HepG2 (cell line): ENCODE results near the gene CDR2L. TPM values are rescaled to one million over a fixed set of nuclear protein-coding genes. Genes with fewer than 3 reads are reported as not detected.

Source experiments
- BRCA1 ChIP-seq: sonication (generic); formaldehyde crosslinking; IDR thresholded peaks from 2 replicates; pipeline ENCODE4 v1.4.0; 2020; ENCODE audit warnings: missing genetic modification reagents
- GABPB1 ChIP-seq: IDR thresholded peaks from 2 replicates; pipeline ENCODE4 v1.6.1; 2016; ENCODE audit warnings: mild to moderate bottlenecking, missing genetic modification reagents, moderate library complexity, missing compliant biosample characterization
- HOXA7 ChIP-seq: sonication (generic); formaldehyde crosslinking; IDR thresholded peaks from 2 replicates; pipeline ENCODE4 v1.8.1; 2022; ENCODE audit warnings: mild to moderate bottlenecking, missing genetic modification reagents, moderate library complexity
- RFX5 ChIP-seq: IDR thresholded peaks from 2 replicates; pipeline ENCODE4 v1.6.1; 2011; ENCODE audit warnings: low read depth, low read length, improper control_type of control experiment
- SP2 ChIP-seq: sonication (generic); formaldehyde crosslinking; IDR thresholded peaks from 2 replicates; pipeline ENCODE4 v1.5.1; 2020; ENCODE audit warnings: mild to moderate bottlenecking, missing genetic modification reagents
- SP5 ChIP-seq: IDR thresholded peaks from 2 replicates; pipeline ENCODE4 v1.6.1; 2016; ENCODE audit warnings: low read depth, borderline replicate concordance
- ZNF263 ChIP-seq: sonication (generic); formaldehyde crosslinking; IDR thresholded peaks from 2 replicates; pipeline ENCODE4 v1.4.0; 2020; ENCODE audit warnings: missing genetic modification reagents
- ZNF768 ChIP-seq: sonication (generic); formaldehyde crosslinking; IDR thresholded peaks from 2 replicates; pipeline ENCODE4 v1.4.0; 2020; ENCODE audit warnings: missing genetic modification reagents
- ZNF777 ChIP-seq: sonication (generic); formaldehyde crosslinking; IDR thresholded peaks from 2 replicates; pipeline ENCODE4 v1.4.0; 2020; ENCODE audit warnings: missing genetic modification reagents
- polyA plus RNA-seq, 8 experiments: library from polyadenylated mRNA; depleted of rRNA in 3 of 8; stranded (reverse) in 7 of 8; unstranded in 1 of 8; fragments of >200 nt; fragmentation: Illumina TruSeq in 4 of 8; extraction: Trizol in 4 of 8; gene quantifications; 2 replicates each; pipeline versions ENCODE4 v1.2.1 to v1.2.3, GENCODE V29; 2011 to 2016; ENCODE audit warnings: low read depth in 4 of 8, missing spikeins in 1 of 8, mixed read lengths in 1 of 8; ENCODE audit not compliant: insufficient read depth in 1 of 8
- total RNA-seq, 5 experiments: library from RNA; depleted of rRNA; stranded (reverse); fragments of >200 nt; fragmentation: Illumina TruSeq; extraction: Trizol; gene quantifications; 2 replicates each; pipeline ENCODE4 v1.2.3, GENCODE V29; 2016; ENCODE audit warnings: low read depth in 1 of 5
- TF ChIP-seq, protein P1 (sequence below): sonication (generic); formaldehyde crosslinking; conservative IDR thresholded peaks from 2 replicates; pipeline ENCODE4 v1.8.0; 2022; ENCODE audit warnings: missing genetic modification reagents
- TF ChIP-seq, protein P2 (sequence below): sonication (generic); formaldehyde crosslinking; IDR thresholded peaks from 2 replicates; pipeline ENCODE4 v1.8.0; 2022; ENCODE audit warnings: low read depth, missing genetic modification reagents
- TF ChIP-seq, protein P3 (sequence below): sonication (generic); formaldehyde crosslinking; IDR thresholded peaks from 2 replicates; pipeline ENCODE4 v1.4.0; 2020; ENCODE audit warnings: missing genetic modification reagents
- TF ChIP-seq, protein P4 (sequence below): sonication (generic); formaldehyde crosslinking; IDR thresholded peaks from 2 replicates; pipeline ENCODE4 v1.4.0; 2020; ENCODE audit warnings: missing genetic modification reagents
- TF ChIP-seq, protein P5 (sequence below), 2 experiments: sonication (generic) in 1 of 2; formaldehyde crosslinking in 1 of 2; IDR thresholded peaks; 2 replicates each; pipeline versions ENCODE4 v1.4.0 to v1.6.1; 2018 to 2020; ENCODE audit warnings: missing genetic modification reagents in 2 of 2, borderline replicate concordance in 1 of 2, low read depth in 1 of 2, mild to moderate bottlenecking in 1 of 2, missing biosample characterization in 1 of 2
- TF ChIP-seq, protein P6 (sequence below): sonication (generic); formaldehyde crosslinking; IDR thresholded peaks from 2 replicates; pipeline ENCODE4 v1.4.0; 2020; ENCODE audit warnings: missing genetic modification reagents
- TF ChIP-seq, protein P7 (sequence below): sonication (generic); formaldehyde crosslinking; IDR thresholded peaks from 2 replicates; pipeline ENCODE4 v1.4.0; 2020; ENCODE audit warnings: mild to moderate bottlenecking, missing genetic modification reagents

CDR2L gene
- total and polyA plus RNA-seq, 2 of the 13 experiments (the other 11 are each of a cell fraction or from before 2014, with no cell fraction given): 1.9 to 2.1 TPM

DNA sequence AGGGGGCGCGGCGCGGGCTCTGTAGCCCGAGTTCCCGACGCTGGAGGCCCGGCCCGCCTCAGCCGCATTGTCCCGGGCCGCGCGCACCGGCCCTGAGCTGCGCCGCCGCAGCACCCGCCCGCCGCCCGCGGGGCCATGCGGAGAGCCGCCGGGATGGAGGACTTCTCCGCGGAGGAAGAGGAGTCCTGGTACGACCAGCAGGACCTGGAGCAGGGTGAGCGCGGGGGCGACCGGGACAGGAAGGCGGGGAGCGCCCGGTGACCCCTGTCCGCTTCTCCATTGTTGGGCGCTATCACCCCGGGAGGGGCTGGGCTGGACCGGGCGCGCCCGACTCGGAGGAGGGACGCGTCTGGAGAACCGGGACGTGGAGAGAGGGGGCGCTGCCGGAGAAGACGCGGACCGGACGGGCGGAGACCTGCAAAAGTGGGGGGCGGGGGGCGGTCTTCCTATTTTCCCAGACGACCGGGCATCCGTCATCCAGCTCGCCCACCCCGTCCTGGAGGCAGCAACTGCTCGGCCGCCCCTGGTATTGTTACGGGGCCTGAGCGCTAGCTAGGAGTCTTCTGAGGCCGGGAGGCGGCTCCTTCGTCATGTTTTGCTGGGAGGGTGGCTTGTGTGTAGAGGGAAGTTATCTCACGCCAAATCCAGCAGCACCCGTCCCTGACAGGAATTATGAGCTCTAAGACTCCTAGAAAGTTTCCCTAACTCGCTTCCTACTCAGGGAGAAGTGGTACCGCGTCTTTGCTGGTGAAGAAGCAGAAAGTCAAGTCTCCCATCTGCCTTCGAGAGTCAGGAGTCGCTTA lies 678 bp downstream of the CDR2L start (continued):
- no peak for TF ChIP-seq RFX5
- TF ChIP-seq HOXA7 (CRISPR knock-in tag): no peak
- TF ChIP-seq, protein P1, sequence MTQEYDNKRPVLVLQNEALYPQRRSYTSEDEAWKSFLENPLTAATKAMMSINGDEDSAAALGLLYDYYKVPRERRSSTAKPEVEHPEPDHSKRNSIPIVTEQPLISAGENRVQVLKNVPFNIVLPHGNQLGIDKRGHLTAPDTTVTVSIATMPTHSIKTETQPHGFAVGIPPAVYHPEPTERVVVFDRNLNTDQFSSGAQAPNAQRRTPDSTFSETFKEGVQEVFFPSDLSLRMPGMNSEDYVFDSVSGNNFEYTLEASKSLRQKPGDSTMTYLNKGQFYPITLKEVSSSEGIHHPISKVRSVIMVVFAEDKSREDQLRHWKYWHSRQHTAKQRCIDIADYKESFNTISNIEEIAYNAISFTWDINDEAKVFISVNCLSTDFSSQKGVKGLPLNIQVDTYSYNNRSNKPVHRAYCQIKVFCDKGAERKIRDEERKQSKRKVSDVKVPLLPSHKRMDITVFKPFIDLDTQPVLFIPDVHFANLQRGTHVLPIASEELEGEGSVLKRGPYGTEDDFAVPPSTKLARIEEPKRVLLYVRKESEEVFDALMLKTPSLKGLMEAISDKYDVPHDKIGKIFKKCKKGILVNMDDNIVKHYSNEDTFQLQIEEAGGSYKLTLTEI (CRISPR knock-in tag): no peak
- TF ChIP-seq, protein P2, sequence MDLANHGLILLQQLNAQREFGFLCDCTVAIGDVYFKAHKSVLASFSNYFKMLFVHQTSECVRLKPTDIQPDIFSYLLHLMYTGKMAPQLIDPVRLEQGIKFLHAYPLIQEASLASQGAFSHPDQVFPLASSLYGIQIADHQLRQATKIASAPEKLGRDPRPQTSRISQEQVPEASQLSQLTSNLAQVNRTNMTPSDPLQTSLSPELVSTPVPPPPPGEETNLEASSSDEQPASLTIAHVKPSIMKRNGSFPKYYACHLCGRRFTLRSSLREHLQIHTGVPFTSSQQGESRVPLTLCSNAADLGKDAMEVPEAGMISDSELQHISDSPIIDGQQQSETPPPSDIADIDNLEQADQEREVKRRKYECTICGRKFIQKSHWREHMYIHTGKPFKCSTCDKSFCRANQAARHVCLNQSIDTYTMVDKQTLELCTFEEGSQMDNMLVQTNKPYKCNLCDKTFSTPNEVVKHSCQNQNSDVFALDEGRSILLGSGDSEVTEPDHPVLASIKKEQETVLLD: peak; percentile 81; the same call in 1 of the 2 replicates
- peak; percentile 21; the same call in 1 of the 2 replicates for TF ChIP-seq SP2 (CRISPR knock-in tag)
- TF ChIP-seq GABPB1 (CRISPR knock-in tag): peak; percentile 12; the same call in 1 of the 2 replicates
- peak; percentile 28; the same call in 1 of the 2 replicates for TF ChIP-seq ZNF777 (CRISPR knock-in tag)
- TF ChIP-seq, protein P3, sequence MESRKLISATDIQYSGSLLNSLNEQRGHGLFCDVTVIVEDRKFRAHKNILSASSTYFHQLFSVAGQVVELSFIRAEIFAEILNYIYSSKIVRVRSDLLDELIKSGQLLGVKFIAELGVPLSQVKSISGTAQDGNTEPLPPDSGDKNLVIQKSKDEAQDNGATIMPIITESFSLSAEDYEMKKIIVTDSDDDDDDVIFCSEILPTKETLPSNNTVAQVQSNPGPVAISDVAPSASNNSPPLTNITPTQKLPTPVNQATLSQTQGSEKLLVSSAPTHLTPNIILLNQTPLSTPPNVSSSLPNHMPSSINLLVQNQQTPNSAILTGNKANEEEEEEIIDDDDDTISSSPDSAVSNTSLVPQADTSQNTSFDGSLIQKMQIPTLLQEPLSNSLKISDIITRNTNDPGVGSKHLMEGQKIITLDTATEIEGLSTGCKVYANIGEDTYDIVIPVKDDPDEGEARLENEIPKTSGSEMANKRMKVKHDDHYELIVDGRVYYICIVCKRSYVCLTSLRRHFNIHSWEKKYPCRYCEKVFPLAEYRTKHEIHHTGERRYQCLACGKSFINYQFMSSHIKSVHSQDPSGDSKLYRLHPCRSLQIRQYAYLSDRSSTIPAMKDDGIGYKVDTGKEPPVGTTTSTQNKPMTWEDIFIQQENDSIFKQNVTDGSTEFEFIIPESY (CRISPR knock-in tag): no peak
- TF ChIP-seq, protein P4, sequence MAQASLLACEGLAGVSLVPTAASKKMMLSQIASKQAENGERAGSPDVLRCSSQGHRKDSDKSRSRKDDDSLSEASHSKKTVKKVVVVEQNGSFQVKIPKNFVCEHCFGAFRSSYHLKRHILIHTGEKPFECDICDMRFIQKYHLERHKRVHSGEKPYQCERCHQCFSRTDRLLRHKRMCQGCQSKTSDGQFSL (CRISPR knock-in tag): no peak
- TF ChIP-seq ZNF263 (CRISPR knock-in tag): peak; percentile 90
- TF ChIP-seq, protein P5, sequence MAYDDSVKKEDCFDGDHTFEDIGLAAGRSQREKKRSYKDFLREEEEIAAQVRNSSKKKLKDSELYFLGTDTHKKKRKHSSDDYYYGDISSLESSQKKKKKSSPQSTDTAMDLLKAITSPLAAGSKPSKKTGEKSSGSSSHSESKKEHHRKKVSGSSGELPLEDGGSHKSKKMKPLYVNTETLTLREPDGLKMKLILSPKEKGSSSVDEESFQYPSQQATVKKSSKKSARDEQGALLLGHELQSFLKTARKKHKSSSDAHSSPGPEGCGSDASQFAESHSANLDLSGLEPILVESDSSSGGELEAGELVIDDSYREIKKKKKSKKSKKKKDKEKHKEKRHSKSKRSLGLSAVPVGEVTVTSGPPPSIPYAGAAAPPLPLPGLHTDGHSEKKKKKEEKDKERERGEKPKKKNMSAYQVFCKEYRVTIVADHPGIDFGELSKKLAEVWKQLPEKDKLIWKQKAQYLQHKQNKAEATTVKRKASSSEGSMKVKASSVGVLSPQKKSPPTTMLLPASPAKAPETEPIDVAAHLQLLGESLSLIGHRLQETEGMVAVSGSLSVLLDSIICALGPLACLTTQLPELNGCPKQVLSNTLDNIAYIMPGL (CRISPR knock-in tag; IDR thresholded peaks at IDR 0.05; ENCODE audit: borderline replicate concordance in 1 of 2, low read depth in 1 of 2): peak in 1 of 2 experiments; percentile 69; a peak in 1 of 4 replicates
- TF ChIP-seq ZNF768 (CRISPR knock-in tag): peak; percentile 11; the same call in 1 of the 2 replicates
- no peak for TF ChIP-seq BRCA1 (CRISPR knock-in tag)
- TF ChIP-seq, protein P6, sequence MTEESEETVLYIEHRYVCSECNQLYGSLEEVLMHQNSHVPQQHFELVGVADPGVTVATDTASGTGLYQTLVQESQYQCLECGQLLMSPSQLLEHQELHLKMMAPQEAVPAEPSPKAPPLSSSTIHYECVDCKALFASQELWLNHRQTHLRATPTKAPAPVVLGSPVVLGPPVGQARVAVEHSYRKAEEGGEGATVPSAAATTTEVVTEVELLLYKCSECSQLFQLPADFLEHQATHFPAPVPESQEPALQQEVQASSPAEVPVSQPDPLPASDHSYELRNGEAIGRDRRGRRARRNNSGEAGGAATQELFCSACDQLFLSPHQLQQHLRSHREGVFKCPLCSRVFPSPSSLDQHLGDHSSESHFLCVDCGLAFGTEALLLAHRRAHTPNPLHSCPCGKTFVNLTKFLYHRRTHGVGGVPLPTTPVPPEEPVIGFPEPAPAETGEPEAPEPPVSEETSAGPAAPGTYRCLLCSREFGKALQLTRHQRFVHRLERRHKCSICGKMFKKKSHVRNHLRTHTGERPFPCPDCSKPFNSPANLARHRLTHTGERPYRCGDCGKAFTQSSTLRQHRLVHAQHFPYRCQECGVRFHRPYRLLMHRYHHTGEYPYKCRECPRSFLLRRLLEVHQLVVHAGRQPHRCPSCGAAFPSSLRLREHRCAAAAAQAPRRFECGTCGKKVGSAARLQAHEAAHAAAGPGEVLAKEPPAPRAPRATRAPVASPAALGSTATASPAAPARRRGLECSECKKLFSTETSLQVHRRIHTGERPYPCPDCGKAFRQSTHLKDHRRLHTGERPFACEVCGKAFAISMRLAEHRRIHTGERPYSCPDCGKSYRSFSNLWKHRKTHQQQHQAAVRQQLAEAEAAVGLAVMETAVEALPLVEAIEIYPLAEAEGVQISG (CRISPR knock-in tag): peak; percentile 27; the same call in 1 of the 2 replicates
- peak; percentile 41; the same call in 1 of the 2 replicates for TF ChIP-seq SP5 (CRISPR knock-in tag)
- TF ChIP-seq, protein P7, sequence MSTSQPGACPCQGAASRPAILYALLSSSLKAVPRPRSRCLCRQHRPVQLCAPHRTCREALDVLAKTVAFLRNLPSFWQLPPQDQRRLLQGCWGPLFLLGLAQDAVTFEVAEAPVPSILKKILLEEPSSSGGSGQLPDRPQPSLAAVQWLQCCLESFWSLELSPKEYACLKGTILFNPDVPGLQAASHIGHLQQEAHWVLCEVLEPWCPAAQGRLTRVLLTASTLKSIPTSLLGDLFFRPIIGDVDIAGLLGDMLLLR (CRISPR knock-in tag): 0 out of 2 replicates have a peak, but pooled peaks have one; percentile 18
